Measurements from ENCODE around the gene RAB11FIP3. TPM values are rescaled to one million over a fixed set of nuclear protein-coding genes. Genes with fewer than 3 reads are reported as not detected.

RAB11FIP3 gene
- total and polyA plus RNA-seq, 2 of the 13 experiments (the other 11 are each of a cell fraction or from before 2014, with no cell fraction given), result 34.3 to 57.6 TPM

DNA sequence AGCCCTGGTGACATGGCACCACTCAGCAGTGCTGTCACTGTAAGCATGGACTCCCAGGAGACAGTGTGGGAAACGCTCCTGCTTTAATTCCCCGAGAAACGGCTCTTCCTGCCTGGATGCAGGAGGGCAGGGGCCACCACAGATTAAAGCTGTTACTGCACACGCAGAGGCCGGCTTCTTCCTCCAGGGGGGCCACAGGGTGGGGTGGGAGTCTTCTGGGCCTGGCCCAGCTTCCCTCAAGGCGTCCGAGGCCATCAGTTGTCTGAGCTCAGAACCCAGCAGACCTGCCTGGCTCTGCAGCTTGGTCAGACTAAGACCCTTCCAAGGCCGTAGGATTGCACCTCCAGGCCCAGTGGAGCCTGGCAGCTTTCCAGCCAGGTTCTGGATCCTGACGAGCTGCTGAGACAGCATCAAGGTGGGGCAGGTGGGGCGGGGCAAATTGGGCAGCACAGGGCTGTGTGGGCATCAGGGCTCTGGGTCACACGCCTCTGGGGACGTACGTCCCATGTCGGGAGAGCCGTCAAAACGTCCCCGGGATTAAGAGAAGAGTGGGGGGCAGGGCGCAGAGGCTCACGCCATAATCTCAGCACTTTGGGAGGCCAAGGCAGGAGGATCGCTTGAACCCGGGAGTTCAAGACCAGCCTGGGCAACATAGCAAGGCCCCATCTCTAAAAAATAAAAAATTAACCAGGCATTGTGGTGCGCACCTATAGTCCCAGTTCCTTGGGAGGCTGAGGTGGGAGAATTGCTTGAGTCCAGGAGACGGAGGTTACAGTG, 97.1 kb downstream of the RAB11FIP3 start:
- WGBS (ENCODE audit: low lambda C conversion rate), result 91% methylated on average over 17 of the region's 23 CpGs
- Histone ChIP-seq H3K36me3 (replicated peaks in 1 of 2; ENCODE audit: control insufficient read depth in 1 of 2, insufficient read depth in 2 of 2, low read length in 2 of 2) (peaks cover 18 to 32% of the 10 kb centered on the region in 2 experiments; a peak in 4 of 5 replicates), H3K9ac (ENCODE audit: insufficient read depth, low read depth, low read length) (no peak overlapping the region), H3K4me3 (replicated peaks in 1 of 3; ENCODE audit: insufficient read depth in 1 of 3, low read depth in 2 of 3, low read length in 3 of 3) (no peak overlapping the region), H2AFZ (ENCODE audit: low read length) (no peak overlapping the region), H3K79me2 (ENCODE audit: insufficient read depth, low read length) (peaks cover 15% of the 10 kb centered on the region), H3K9me3 (ENCODE audit: low read length) (no peaks in the 10 kb centered on the region), H3K4me2 (ENCODE audit: low read depth, low read length) (no peak overlapping the region), H3K27me3 (ENCODE audit: control insufficient read depth in 1 of 2, insufficient read depth in 2 of 2, low read length in 2 of 2) (no peaks in the 10 kb centered on the region; a peak in 1 of 5 replicates), H3K27ac (ENCODE audit: extremely low read length, insufficient read depth, low read length) (no peak overlapping the region), H3K4me1 (ENCODE audit: insufficient read depth, low read length) (peaks cover 28% of the 10 kb centered on the region), H4K20me1 (ENCODE audit: insufficient read depth, low read length) (no peaks in the 10 kb centered on the region)
- ATAC-seq, result no peak
- intact Hi-C loops (cut with micrococcal nuclease; ENCODE audit: unreplicated experiment), result no loop called here
- ChIA-PET CTCF (ENCODE audit: low intra/inter-chr PET ratio, low total read pairs) (no interaction called here), POLR2A (interaction anchor here (0.6 to 2.7 kb wide), 3 partner anchors 13 to 137 kb away, joined by 4 to 12 read pairs (median 7); no protein-coding TSS in a partner anchor)
- in situ Hi-C loops (cut with HindIII; ENCODE audit: extremely low pct_ligation_motif_present, low pct_unique_long_range_greater_than_20kb), result no loop called here
- no peak for DNase-seq (ENCODE audit: low spot score)
- no peak for FAIRE-seq
- no TSS peak for BruUV-seq (replicated peaks)
- TF ChIP-seq, protein P1, sequence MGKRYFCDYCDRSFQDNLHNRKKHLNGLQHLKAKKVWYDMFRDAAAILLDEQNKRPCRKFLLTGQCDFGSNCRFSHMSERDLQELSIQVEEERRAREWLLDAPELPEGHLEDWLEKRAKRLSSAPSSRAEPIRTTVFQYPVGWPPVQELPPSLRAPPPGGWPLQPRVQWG (CRISPR knock-in tag; IDR thresholded peaks at IDR 0.05; ENCODE audit: borderline replicate concordance, low read depth), result no peak
- TF ChIP-seq RBM22 (optimal IDR thresholded peaks at IDR 0.05; ENCODE audit: low read length) (peak; percentile 83), AGO2 (optimal IDR thresholded peaks at IDR 0.05; ENCODE audit: low read depth, low read length) (peak; percentile 28), ZNF670 (CRISPR knock-in tag; IDR thresholded peaks at IDR 0.05; ENCODE audit: borderline replicate concordance) (no peak), MAZ (IDR thresholded peaks at IDR 0.05; ENCODE audit: borderline replicate concordance, low read depth, low read length) (no peak), MAZ (CRISPR knock-in tag; IDR thresholded peaks at IDR 0.05; ENCODE audit: low read depth) (no peak), ZNF121 (CRISPR knock-in tag; IDR thresholded peaks at IDR 0.05) (peak; percentile 76), PITX1 (CRISPR knock-in tag; IDR thresholded peaks at IDR 0.05) (0 out of 2 replicates have a peak, but pooled peaks have one; percentile 32), POLR2G (IDR thresholded peaks at IDR 0.05; ENCODE audit: low read depth, low read length) (peak; percentile 40; the same call in 1 of the 2 replicates), HMG20B (CRISPR knock-in tag; conservative IDR thresholded peaks at IDR 0.05) (no peak), ZNF709 (CRISPR knock-in tag; IDR thresholded peaks at IDR 0.05) (no peak), TARDBP (CRISPR knock-in tag; IDR thresholded peaks at IDR 0.05) (no peak), NR2F6 (IDR thresholded peaks at IDR 0.05) (0 out of 2 replicates have a peak, but pooled peaks have one; percentile 10), NR2F6 (CRISPR knock-in tag; IDR thresholded peaks at IDR 0.05) (no peak), THAP11 (CRISPR knock-in tag; IDR thresholded peaks at IDR 0.05) (no peak), MAFG (CRISPR knock-in tag; IDR thresholded peaks at IDR 0.05) (no peak), JUNB (CRISPR knock-in tag; IDR thresholded peaks at IDR 0.05; ENCODE audit: borderline replicate concordance) (no peak), PCBP1 (IDR thresholded peaks at IDR 0.05; ENCODE audit: borderline replicate concordance, low read depth, low read length) (0 out of 2 replicates have a peak, but pooled peaks have one; percentile 50)
- TF ChIP-seq, protein P2, sequence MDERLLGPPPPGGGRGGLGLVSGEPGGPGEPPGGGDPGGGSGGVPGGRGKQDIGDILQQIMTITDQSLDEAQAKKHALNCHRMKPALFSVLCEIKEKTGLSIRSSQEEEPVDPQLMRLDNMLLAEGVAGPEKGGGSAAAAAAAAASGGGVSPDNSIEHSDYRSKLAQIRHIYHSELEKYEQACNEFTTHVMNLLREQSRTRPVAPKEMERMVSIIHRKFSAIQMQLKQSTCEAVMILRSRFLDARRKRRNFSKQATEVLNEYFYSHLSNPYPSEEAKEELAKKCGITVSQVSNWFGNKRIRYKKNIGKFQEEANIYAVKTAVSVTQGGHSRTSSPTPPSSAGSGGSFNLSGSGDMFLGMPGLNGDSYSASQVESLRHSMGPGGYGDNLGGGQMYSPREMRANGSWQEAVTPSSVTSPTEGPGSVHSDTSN (CRISPR knock-in tag; IDR thresholded peaks at IDR 0.05), result no peak
- TF ChIP-seq, protein P3, sequence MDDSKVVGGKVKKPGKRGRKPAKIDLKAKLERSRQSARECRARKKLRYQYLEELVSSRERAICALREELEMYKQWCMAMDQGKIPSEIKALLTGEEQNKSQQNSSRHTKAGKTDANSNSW (CRISPR knock-in tag; IDR thresholded peaks at IDR 0.05; ENCODE audit: borderline replicate concordance), result no peak
